Osteocyte (in vitro differentiated cells): ENCODE results near the gene UNC119. TPM values are rescaled to one million over a fixed set of nuclear protein-coding genes. Genes with fewer than 3 reads are reported as not detected.

ENCODE experiments used
- DNase-seq: peaks from one replicate; pipeline ENCODE4 v3.0.0; 2021; ENCODE audit warnings: mixed read lengths; ENCODE audit not compliant: unreplicated experiment; ENCODE audit errors: extremely low spot score
- H3K27ac Mint-ChIP-seq: one replicate; pipeline ENCODE4 v1.8.0; 2021; ENCODE audit warnings: mild to moderate bottlenecking, mixed read lengths; ENCODE audit not compliant: unreplicated experiment
- H3K27me3 Mint-ChIP-seq: one replicate; pipeline ENCODE4 v1.8.0; 2021; ENCODE audit warnings: mixed read lengths; ENCODE audit not compliant: unreplicated experiment
- H3K36me3 Mint-ChIP-seq: one replicate; pipeline ENCODE4 v1.8.0; 2021; ENCODE audit warnings: mixed read lengths; ENCODE audit not compliant: unreplicated experiment
- H3K4me1 Mint-ChIP-seq: one replicate; pipeline ENCODE4 v1.8.0; 2021; ENCODE audit warnings: mixed read lengths; ENCODE audit not compliant: unreplicated experiment
- H3K4me3 Mint-ChIP-seq: one replicate; pipeline ENCODE4 v1.8.0; 2021; ENCODE audit warnings: mild to moderate bottlenecking, moderate library complexity, mixed read lengths; ENCODE audit not compliant: unreplicated experiment
- H3K9me3 Mint-ChIP-seq: one replicate; pipeline ENCODE4 v1.8.0; 2021; ENCODE audit warnings: mixed read lengths; ENCODE audit not compliant: unreplicated experiment
- CTCF ChIP-seq: fragments of 200-600 bp; sonication (generic); IDR thresholded peaks from 2 replicates; pipeline ENCODE4 v1.5.0; 2021; ENCODE audit warnings: antibody characterized with exemption, mild to moderate bottlenecking, moderate library complexity
- total RNA-seq: library from RNA; stranded (reverse); gene quantifications from 2 replicates; pipeline ENCODE4 v1.2.1, GENCODE V29; 2021

The UNC119 gene
- total RNA-seq, 1 donor from 2014 or later = 34.9 TPM

DNA sequence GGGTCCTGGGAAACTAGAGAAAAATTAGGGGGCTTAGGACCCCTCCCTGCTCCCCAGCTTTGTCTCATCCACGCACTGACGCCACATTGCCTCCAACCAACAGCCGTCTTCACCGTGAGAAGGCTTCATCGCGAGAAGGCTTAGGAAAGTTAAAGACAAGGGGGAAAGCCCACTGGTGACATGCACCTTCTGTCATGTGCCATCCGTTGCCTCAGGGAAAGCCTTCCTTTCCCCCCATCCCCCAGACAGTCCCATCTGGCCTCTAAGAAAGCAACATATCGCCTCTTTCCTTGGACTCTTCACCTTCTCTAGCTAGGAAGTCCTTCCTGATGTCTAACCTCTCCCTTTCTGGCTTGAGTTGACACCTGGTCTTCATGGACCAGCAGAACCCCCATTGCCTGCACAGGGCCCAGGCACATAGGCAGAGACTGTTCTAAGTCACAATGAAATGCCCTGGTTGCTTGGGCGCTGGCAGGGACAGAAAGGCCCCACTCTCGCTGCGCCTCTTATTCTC, 44.2 kb downstream of the UNC119 start:
- DNase-seq = no peak
- no peak for TF ChIP-seq CTCF
- Mint-ChIP-seq H3K4me3 (no peak overlapping the region), H3K27me3 (peaks cover 55% of the 10 kb centered on the region), H3K9me3 (no peaks in the 10 kb centered on the region), H3K4me1 (no peaks in the 10 kb centered on the region), H3K27ac (no peak overlapping the region), H3K36me3 (no peaks in the 10 kb centered on the region)

GRCh38 chr17:28507567-28508203, 44.7 kb downstream of the UNC119 start:
- no peak for TF ChIP-seq CTCF
- Mint-ChIP-seq H3K27ac (no peak overlapping the region), H3K9me3 (no peaks in the 10 kb centered on the region), H3K4me1 (no peaks in the 10 kb centered on the region), H3K36me3 (no peaks in the 10 kb centered on the region), H3K27me3 (peaks cover 51% of the 10 kb centered on the region), H3K4me3 (no peak overlapping the region)
- no peak for DNase-seq

DNA sequence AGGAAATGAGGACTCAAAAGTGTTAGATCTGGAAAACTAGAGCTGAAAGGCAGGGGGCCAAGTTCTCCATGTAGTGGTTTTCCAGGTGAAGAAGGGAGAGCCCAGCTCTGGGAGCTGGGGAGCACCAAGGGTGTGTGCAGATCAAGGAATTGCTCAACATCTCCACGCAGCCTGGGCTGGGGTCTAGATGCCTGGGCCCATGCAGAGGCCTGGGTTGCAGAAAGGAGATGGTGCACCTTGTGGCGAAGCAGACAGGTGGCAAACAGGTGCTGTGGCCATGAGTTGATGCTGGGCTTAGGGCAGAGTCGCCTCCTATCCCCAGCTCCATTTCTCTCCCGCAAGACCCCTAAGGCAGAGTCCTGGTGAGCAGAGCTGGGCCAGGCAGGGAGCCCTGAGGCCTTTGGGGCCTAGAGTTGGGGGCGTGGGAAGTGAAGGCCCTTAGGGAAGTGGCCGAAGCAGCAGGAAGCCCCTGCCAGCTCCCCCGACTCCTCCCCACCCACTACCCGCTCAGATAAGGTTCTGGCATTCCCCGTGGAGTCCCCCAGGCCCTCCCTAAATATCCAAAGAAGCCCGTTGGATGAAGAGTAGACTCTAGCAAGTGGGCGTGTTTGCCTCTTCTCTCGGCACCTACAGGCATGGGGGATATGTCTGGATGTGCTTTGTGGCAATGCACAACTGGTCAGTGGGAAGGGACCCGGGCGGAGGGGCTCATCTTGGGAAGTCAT, 45.5 kb downstream of the UNC119 start:
- H3K4me1 Mint-ChIP-seq = no peaks in the 10 kb centered on the region
- H3K27ac Mint-ChIP-seq = no peak overlapping the region
- H3K9me3 Mint-ChIP-seq = no peaks in the 10 kb centered on the region
- no peak overlapping the region for H3K4me3 Mint-ChIP-seq
- no peak for DNase-seq
- no peak for TF ChIP-seq CTCF
- no peaks in the 10 kb centered on the region for H3K36me3 Mint-ChIP-seq
- peaks cover 54% of the 10 kb centered on the region for H3K27me3 Mint-ChIP-seq

GRCh38 chr17:28505986-28506665, 46.3 kb downstream of the UNC119 start, which contains the start of gene FOXN1:
TSS of gene FOXN1 (plus strand) at chr17:28506348. CDS start at chr17:28523970, 17,622 bp downstream.
- no peaks in the 10 kb centered on the region for H3K9me3 Mint-ChIP-seq
- H3K27ac Mint-ChIP-seq = no peak within 1 kb of the TSS
- no peaks in the 10 kb centered on the region for H3K36me3 Mint-ChIP-seq
- no peak within 1 kb of the TSS for H3K4me3 Mint-ChIP-seq
- H3K4me1 Mint-ChIP-seq = peaks cover 3% of the 10 kb centered on the region
- peaks cover 49% of the 10 kb centered on the region for H3K27me3 Mint-ChIP-seq
- no peak for DNase-seq
- TF ChIP-seq CTCF = no peak

GRCh38 chr17:28503420-28503819, 49.0 kb downstream of the UNC119 start:
- DNase-seq = no peak
- Mint-ChIP-seq H3K4me1 (peaks cover 5% of the 10 kb centered on the region), H3K27me3 (peaks cover 29% of the 10 kb centered on the region), H3K9me3 (no peaks in the 10 kb centered on the region), H3K27ac (no peak overlapping the region), H3K36me3 (no peaks in the 10 kb centered on the region), H3K4me3 (no peak overlapping the region)
- TF ChIP-seq CTCF = no peak
